Skeletal muscle tissue (tissue), 4 donors: ENCODE results near the gene DIS3L2. TPM values are rescaled to one million over a fixed set of nuclear protein-coding genes. Genes with fewer than 3 reads are reported as not detected.

Experiments
- H3K27ac ChIP-seq: one replicate; pipeline ENCODE4 v1.7.0; 2013; ENCODE audit warnings: mild to moderate bottlenecking, low read depth, low read length, inconsistent platforms
- H3K27me3 ChIP-seq, 3 donors: one replicate each; pipeline ENCODE4 v1.7.0; 2013; ENCODE audit warnings: low read length in 3 of 3; ENCODE audit not compliant: control insufficient read depth in 3 of 3, insufficient read depth in 3 of 3
- H3K36me3 ChIP-seq, 3 donors: one replicate each; pipeline ENCODE4 v1.7.0; 2013; ENCODE audit warnings: low read length in 3 of 3; ENCODE audit not compliant: control insufficient read depth in 3 of 3, insufficient read depth in 3 of 3
- H3K4me1 ChIP-seq, 3 donors: one replicate each; pipeline ENCODE4 v1.7.0; 2013; ENCODE audit warnings: low read length in 3 of 3, mild to moderate bottlenecking in 3 of 3; ENCODE audit not compliant: control insufficient read depth in 3 of 3, insufficient read depth in 3 of 3
- H3K4me3 ChIP-seq, 3 donors: one replicate each; pipeline ENCODE4 v1.7.0; 2013; ENCODE audit warnings: low read length in 3 of 3
- H3K9ac ChIP-seq, 3 donors: one replicate each; pipeline ENCODE4 v1.7.0; 2013; ENCODE audit warnings: low read length in 3 of 3, mild to moderate bottlenecking in 3 of 3, moderate library complexity in 2 of 3, low read depth in 1 of 3
- H3K9me3 ChIP-seq, 3 donors: one replicate each; pipeline ENCODE4 v1.7.0; 2013; ENCODE audit warnings: low read length in 3 of 3; ENCODE audit not compliant: control insufficient read depth in 3 of 3
- total RNA-seq: library from RNA; depleted of rRNA; stranded (reverse); fragments of >200 nt; gene quantifications from one replicate; pipeline ENCODE4 v1.2.3, GENCODE V29; 2014
- donor health status: Osteomylitis.

Gene DIS3L2
- total RNA-seq, 1 donor from 2014 or later = 24.0 TPM

DNA sequence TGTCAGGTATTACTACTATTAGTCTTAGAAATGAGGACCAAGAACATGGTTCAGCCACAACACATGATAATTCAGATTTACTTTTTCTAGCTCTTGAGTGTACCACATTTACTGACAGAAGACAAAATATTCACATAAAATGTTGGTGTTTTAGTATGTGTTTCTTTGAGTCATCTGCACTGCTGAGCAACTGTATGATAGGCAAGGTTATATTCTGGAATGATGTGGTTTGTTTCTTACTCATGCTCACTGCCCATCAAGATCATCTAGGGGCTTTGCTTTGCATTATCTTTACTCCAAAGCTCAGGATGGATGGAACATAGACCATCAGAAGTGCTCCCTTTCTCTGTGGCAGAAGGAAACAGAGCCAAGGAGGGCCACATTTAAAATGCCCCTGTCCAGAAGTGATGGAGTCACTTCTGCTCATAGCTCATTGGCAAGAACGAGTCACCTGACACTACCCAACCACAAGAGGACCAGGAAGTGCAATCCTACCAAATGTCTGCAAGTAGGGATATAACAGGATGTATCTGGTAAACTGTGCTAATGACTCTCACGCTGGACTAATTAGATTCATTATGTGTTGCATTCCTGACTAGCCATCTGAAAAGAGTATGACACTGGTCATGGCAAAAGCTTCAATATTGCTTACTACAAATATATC, 81.5 kb downstream of the DIS3L2 start:
- Histone ChIP-seq H3K4me1 (no peaks in the 10 kb centered on the region), H3K4me3 (no peak overlapping the region), H3K36me3 (no peaks in the 10 kb centered on the region), H3K27ac (no peak overlapping the region), H3K9me3 (no peaks in the 10 kb centered on the region), H3K27me3 (no peaks in the 10 kb centered on the region), H3K9ac (no peak overlapping the region)

DNA sequence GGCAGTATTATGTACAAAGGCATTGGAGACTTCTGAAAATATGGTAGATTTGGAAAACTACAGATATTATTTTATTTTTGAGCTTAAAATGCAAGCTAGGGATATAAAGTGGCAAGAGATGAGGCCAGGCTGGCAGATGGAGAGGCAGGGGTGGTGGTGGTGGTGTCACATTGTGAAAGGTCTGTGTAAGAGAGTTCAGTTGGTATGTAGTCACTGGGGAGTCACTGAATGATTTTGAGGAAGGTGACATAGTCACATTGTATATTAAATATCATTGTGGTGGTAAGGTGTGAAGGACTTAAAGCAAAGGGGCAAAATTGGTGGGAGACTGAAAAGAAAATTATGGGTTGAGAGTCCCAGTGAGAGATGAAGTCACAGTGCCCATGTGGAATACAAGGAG, 82.5 kb downstream of the DIS3L2 start:
- Histone ChIP-seq H3K27ac (no peak overlapping the region), H3K9me3 (no peaks in the 10 kb centered on the region), H3K9ac (no peak overlapping the region), H3K36me3 (no peaks in the 10 kb centered on the region), H3K4me3 (no peak overlapping the region), H3K4me1 (no peaks in the 10 kb centered on the region), H3K27me3 (no peaks in the 10 kb centered on the region)

DNA sequence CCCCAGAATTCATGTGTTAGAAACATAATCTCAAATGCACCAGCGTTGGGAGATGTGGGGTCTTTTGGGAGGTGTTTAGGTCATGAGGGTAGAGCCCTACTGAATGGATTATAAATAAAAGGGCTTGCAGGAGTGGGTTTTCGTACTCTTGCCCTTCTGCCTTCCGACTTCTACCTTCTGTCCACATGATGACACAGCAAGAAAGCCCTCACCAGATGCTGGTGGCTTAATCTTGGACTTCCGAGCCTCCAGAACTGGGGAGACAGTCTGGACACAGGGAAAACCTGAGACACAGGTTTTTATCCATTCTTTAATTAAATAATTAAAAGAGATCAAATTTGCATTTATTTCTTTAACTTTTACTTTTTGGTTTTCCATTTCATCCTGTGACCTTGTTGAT, 87.8 kb downstream of the DIS3L2 start:
- H3K4me1 ChIP-seq = no peaks in the 10 kb centered on the region
- H3K9ac ChIP-seq = no peak overlapping the region
- H3K36me3 ChIP-seq = no peaks in the 10 kb centered on the region
- no peak overlapping the region for H3K4me3 ChIP-seq
- no peaks in the 10 kb centered on the region for H3K9me3 ChIP-seq
- no peak overlapping the region for H3K27ac ChIP-seq
- no peaks in the 10 kb centered on the region for H3K27me3 ChIP-seq

DNA sequence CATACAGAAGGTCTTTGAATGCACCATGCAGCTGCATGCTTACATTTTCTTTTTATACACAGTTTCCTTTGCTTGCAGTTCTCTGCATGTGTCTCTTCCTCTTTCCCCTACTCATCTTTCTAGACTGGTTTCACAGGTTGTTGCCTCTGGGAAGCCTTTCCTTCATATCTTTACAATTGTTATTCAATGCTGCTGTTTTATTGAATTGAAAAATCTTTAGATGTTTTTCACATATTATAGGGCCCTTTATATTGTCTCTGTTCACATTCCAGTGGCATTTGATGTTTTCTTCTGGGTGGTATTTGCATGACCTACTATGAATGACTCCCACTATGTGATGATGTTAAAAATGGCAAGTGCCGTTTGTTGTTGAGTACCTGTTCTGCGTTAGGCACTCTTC, 91.1 kb downstream of the DIS3L2 start:
- no peak overlapping the region for H3K27ac ChIP-seq
- H3K9me3 ChIP-seq = no peaks in the 10 kb centered on the region
- no peak overlapping the region for H3K9ac ChIP-seq
- H3K4me3 ChIP-seq = no peak overlapping the region
- H3K4me1 ChIP-seq = no peaks in the 10 kb centered on the region
- H3K27me3 ChIP-seq = no peaks in the 10 kb centered on the region
- no peaks in the 10 kb centered on the region for H3K36me3 ChIP-seq

DNA sequence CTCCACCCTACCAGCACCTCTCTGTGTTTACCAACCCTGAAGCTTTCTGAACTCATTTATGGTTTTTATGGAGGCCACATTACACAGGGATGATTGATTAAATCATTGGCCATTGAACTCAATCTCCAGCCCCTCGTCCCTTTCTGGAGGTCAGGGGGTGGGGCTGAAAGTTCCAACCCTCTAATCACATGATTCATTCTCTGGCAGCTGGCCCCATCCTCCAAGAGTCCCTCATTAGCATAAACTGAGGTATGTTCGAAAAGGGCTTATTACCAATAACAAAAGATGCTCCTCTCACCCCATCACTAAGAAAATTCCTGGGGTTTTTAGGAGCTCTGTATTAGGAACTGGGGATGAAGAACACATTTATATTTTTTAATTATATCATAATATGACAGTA, 92.3 kb downstream of the DIS3L2 start:
- Histone ChIP-seq H3K9me3 (no peaks in the 10 kb centered on the region), H3K36me3 (no peaks in the 10 kb centered on the region), H3K4me3 (no peak overlapping the region), H3K27ac (no peak overlapping the region), H3K9ac (no peak overlapping the region), H3K4me1 (no peaks in the 10 kb centered on the region), H3K27me3 (no peaks in the 10 kb centered on the region)

DNA sequence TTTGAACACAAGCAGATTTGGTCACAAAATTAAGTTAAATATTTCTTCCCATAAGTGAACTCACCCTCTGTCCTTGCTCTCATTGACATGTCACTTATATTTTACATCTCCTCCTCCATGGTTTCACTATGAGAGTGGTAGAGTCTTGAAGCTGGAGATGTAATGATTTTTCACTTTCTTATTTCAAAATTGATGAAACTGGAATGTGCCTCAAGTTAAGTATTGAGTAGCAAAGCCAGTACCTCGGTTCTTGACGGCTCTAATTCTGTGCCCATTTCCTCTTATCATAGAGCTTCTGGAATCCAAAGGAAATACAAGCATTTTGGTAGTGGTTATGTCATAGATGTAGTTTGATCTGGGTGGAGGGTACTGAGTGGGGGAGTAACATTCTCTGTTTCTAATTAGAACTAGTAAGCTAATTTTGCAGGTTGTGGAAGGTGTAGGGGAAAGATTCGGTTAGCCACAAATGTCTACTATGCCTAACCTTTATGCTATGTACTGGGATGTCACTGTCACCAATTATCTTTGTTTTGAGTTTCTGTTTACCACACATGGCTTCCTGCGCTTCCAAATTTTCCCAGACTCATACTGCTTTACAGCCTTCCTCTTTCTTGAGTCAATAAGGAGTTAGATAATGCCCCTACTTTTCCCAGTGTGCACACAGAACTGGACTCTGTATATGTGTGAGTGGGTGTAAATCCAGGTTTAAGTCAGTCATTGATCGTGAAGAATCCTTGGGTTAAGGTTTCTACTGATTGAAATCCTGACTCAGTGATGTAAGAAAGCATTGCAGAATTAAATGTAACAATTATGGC, 96.8 kb downstream of the DIS3L2 start:
- Histone ChIP-seq H3K9ac (no peak overlapping the region), H3K4me3 (no peak overlapping the region), H3K36me3 (no peaks in the 10 kb centered on the region), H3K9me3 (no peaks in the 10 kb centered on the region), H3K27ac (no peak overlapping the region), H3K27me3 (no peaks in the 10 kb centered on the region), H3K4me1 (no peaks in the 10 kb centered on the region)

DNA sequence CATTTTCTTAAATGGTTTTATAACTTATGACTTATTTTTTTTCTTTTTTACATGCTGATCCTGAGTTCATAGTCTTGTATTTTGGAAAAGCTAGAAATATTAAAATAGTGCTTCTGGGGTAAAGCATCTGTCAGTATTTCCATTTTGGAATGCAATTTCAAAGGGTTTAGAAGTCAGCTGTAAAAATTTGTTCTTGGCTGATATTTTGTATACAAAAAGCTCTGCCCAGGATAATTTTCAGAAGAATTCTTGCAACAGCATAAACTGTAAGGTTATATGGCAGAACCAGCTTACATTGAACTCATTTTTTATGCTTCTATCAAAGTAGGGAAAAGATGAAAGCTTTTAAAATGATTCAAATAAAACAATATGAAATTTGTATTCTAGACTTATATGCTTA, 97.4 kb downstream of the DIS3L2 start:
- no peaks in the 10 kb centered on the region for H3K36me3 ChIP-seq
- H3K4me1 ChIP-seq = no peaks in the 10 kb centered on the region
- no peaks in the 10 kb centered on the region for H3K27me3 ChIP-seq
- H3K9me3 ChIP-seq = no peaks in the 10 kb centered on the region
- H3K27ac ChIP-seq = no peak overlapping the region
- no peak overlapping the region for H3K4me3 ChIP-seq
- H3K9ac ChIP-seq = no peak overlapping the region

DNA sequence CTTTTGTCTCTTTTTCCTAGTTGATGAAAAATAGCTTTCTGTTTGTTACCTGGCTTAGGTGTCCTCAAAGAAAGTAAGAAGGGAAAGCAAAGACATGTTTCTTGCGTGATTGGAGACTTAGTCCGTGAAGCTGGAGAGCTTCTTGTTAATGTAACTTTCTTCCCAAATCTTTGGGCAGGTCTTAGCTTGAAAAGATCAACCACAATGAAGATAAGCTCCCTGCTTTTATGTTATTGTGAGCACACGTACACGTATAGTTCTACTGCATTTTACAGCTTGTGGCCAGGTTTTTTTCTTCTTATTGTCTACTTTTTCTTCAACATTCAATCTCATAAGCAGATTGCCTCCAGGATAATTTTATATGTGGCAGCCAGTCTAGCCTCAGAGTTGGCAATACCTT, 99.8 kb downstream of the DIS3L2 start:
- no peaks in the 10 kb centered on the region for H3K27me3 ChIP-seq
- no peak overlapping the region for H3K27ac ChIP-seq
- H3K9me3 ChIP-seq = no peaks in the 10 kb centered on the region
- H3K4me3 ChIP-seq = no peak overlapping the region
- H3K4me1 ChIP-seq = no peaks in the 10 kb centered on the region
- H3K9ac ChIP-seq = no peak overlapping the region
- H3K36me3 ChIP-seq = no peaks in the 10 kb centered on the region

DNA sequence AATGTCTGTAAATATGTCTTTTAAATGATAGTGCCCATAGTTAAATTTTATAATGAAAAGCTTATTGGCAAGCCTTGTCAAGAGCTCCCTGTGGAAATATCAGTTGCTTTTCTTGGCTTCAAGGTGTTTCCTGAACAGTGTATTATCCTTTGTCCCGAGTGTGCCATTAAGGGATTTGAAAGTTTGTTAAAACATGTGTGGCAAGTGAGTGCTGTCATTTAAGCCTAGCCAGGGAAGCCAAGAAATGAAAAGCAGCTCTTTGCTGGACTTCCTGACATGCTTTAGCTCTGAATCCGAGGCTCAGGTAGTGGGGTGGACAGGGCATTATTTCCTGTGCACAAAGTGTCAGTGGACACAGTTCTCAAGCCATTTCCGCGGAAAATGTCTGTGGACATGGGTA, 111.5 kb downstream of the DIS3L2 start:
- peaks cover 7 to 21% (median 10%) of the 10 kb centered on the region in 3 donors for H3K4me1 ChIP-seq
- no peak overlapping the region for H3K9ac ChIP-seq
- no peak overlapping the region for H3K27ac ChIP-seq
- H3K27me3 ChIP-seq = no peaks in the 10 kb centered on the region
- no peaks in the 10 kb centered on the region for H3K9me3 ChIP-seq
- no peaks in the 10 kb centered on the region for H3K36me3 ChIP-seq
- no peak overlapping the region for H3K4me3 ChIP-seq

DNA sequence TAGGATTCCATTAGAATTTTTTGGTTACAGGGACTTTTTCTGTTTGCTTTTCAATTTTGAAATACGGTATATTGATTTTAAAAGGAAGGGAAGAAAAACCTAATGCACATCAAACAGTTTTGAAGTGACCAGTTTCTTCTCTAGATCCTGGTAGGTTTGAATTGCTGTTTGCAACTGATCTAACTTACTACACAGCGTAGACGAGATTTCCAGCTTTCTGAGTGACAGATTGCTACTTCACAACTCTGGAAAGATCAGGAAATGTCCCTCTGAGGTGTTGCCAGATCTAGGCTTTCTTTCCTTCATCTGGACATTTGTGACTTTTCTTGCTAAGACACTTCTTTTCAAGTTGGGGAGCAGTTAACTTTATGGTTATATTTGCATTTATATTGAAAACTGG, 112.2 kb downstream of the DIS3L2 start:
- H3K36me3 ChIP-seq = no peaks in the 10 kb centered on the region

More for the DNA sequence above, 112.2 kb downstream of the DIS3L2 start:
- H3K9ac ChIP-seq = no peak overlapping the region
- no peak overlapping the region for H3K4me3 ChIP-seq
- no peaks in the 10 kb centered on the region for H3K9me3 ChIP-seq
- H3K27me3 ChIP-seq = no peaks in the 10 kb centered on the region
- H3K27ac ChIP-seq = no peak overlapping the region
- peaks cover 7 to 21% (median 10%) of the 10 kb centered on the region in 3 donors for H3K4me1 ChIP-seq
